GM13976 (cell line): ENCODE results near the gene ZDHHC20.

Experiments
- DNase-seq: peaks from one replicate; pipeline ENCODE4 v3.0.0; 2012; ENCODE audit warnings: low spot score
- in situ Hi-C: fragments of 300-500 bp; cut with MboI; formaldehyde crosslinking; loops from one replicate; pipeline ENCODE4 v1.12.0; 2022; ENCODE audit warnings: low sequenced_read_pairs, mixed read lengths, inconsistent platforms; ENCODE audit not compliant: unreplicated experiment
- TF ChIP-seq, protein P1 (sequence below): IDR thresholded peaks from 2 replicates; pipeline ENCODE4 v1.5.1; 2012; ENCODE audit warnings: borderline replicate concordance, mild to moderate bottlenecking; ENCODE audit not compliant: insufficient read depth; ENCODE audit errors: extremely low read depth, missing control alignments, control extremely low read depth

The ZDHHC20 gene

DNA sequence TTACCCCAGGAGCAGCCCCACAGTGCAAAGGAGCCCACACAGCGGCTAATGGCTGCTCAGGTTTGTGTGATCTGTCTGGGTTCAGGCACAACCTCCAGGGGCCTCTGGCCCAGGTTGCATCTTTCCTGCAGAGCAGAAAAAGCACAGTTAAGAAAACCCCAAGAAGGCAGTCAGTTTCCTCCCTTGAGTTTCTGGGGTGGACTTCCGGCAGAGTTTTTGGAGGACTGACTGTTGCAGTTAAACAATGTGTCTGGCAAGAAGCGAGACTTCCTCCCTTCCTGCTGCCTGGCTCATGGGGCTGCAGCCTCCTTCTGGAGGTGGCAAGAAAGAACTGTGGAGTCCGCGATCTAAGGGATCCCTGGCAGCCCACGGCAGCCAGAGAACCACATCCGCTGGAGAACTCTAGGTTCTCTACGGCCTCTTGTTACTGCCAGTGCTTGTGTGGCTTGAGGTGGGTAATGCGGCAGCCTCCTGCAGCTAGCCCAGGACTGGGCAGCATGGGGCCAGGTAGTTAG lies 114.4 kb downstream of the ZDHHC20 start:
- TF ChIP-seq, protein P1, sequence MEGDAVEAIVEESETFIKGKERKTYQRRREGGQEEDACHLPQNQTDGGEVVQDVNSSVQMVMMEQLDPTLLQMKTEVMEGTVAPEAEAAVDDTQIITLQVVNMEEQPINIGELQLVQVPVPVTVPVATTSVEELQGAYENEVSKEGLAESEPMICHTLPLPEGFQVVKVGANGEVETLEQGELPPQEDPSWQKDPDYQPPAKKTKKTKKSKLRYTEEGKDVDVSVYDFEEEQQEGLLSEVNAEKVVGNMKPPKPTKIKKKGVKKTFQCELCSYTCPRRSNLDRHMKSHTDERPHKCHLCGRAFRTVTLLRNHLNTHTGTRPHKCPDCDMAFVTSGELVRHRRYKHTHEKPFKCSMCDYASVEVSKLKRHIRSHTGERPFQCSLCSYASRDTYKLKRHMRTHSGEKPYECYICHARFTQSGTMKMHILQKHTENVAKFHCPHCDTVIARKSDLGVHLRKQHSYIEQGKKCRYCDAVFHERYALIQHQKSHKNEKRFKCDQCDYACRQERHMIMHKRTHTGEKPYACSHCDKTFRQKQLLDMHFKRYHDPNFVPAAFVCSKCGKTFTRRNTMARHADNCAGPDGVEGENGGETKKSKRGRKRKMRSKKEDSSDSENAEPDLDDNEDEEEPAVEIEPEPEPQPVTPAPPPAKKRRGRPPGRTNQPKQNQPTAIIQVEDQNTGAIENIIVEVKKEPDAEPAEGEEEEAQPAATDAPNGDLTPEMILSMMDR, result no peak
- in situ Hi-C loops, result no loop called here
- peak; percentile 40 for DNase-seq

DNA sequence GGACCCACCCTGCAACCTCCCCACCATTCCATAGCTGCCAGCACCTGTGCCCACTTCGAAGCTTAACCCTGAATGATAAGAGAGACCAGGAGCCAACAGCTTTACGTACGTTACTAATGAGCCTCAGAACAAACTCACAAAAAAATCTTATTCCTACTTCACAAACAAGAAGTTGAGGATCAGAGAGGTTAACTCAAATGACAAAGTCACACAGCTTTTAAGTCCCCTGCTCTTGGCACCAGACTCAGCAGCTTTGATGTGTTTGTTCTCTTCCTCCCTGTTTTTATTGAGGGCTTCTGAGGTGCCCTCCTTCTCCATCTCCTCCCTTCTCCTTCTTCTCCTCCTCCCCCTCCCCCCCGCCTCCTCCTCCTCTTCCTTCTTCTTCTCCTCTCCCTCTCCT lies 115.4 kb downstream of the ZDHHC20 start:
- DNase-seq, result no peak
- in situ Hi-C loops, result no loop called here
- TF ChIP-seq, protein P1, result no peak

DNA sequence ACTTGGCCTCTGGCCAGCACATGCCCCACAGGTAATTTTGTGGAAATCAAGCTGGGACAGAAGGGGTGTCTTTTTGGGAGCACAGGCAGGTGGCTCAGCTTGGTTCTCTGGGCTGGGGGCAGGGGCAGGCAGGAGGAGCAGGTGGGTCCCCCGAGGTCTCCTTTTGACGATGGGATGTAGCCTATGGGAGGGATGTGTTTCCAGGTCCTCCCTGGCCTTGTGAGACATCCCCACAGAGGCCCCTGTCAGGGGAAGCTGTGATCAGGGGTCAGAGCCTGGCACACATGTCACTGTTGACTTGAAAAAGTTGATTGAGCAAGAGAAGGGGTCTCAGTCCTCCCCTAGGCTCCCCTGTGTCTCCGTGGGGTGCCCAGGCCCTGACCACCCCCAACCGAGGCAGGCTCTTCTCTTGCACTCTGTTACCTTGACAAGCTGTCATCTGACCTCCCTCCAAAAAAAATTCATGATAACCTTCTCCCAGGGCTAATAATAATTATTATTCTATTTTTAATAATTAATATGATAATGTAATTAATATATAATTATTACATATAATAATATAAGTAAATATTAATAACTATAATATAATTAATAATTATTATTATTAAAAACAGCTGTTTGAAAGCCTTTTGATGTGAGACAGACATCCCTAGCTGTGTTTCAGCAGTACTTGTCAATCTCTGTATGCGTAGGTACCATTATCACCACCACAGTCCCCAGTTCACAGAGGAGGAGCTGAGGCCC lies 116.2 kb downstream of the ZDHHC20 start:
- TF ChIP-seq, protein P1, result no peak
- in situ Hi-C loops, result no loop called here
- DNase-seq, result no peak

DNA sequence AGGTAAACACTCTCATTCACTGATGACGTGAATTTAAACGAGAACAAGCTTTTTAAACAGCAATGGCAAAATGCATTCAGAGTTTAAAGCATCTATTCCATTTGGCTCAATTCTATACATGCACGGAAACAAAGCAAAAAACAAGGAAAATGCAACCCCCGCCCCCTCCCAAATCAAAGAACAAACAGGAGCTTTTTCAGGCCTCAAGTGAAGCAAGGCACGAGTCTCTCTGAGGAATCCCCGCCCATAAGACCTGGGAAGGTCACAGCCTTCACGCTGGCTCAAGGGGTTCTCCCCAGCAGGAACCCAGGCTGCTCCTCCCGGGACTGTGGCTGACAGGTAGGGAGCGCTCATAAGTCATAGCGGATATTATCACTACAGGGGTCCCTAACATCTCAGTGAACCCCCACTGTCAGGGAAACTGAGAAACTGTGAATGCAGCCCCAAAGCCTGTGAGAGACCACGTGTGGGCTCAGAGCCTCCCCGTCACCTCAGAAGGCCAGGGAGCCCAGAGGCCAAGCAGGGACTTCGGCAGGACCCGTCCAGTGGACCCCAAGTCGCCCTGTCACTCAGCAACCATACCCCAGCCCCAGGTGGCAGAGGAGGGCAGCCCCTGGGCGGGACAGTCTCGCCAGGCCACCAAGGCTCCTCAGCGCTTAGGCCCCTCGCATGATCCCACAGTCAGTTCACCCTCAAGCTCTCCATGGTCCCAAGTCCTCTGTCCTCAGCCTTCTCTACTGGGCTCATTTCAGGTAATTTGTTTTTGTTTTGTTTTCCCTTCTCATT lies 117.3 kb downstream of the ZDHHC20 start:
- in situ Hi-C loops, result no loop called here
- TF ChIP-seq, protein P1, result no peak
- DNase-seq, result no peak

DNA sequence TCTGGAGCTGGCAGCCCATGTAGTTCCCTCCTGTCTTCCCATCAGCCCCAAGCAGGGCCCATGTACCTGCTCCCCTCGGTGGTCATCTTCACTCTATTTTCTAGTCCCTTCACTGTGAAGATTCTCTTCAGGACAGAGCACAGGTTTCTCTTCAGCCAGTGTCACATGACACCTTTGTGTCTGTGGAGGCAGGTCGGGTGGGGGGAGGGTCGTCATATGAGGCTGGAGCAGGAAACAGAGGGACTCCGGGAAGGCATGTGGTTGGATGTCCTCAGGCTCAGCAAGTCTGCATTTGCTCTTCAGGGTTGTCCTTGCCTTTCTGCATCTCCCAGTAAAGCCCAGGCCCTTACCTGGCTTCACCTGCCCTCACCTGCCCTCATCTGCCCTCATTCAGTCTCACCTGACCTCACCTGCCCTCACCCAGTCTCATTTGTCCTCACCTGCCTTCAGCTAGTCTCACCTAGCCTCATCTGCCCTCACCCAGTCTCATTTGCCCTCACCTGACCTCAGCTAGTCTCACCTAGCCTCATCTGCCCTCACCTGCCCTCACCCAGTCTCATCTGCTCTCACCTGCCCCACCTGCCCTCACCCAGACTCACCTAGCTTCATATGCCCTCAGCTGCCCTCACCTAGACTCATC lies 120.3 kb downstream of the ZDHHC20 start:
- in situ Hi-C loops, result no loop called here
- DNase-seq, result no peak
- TF ChIP-seq, protein P1, result no peak

DNA sequence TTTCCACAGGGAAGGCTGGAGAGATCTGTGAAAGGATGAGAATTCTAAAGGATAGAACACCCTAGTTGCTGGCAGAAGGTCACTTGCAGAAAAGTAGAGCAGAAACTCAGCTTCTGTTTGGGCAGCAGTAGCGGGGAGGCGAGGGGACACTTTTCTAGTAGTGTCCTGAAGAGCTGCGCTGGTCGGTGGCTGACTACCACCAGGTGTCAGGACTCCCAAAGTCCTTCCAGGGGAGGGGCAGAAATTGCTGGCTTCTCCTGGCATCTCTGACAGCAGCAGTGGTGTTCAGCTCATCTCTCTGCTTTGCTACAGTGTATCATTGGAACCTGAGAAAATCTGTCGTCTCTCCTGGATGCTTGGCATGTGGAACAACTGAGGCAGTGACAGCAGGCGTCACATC lies 120.9 kb downstream of the ZDHHC20 start:
- DNase-seq, result no peak
- in situ Hi-C loops, result no loop called here
- TF ChIP-seq, protein P1, result no peak
